Neuronal stem cell (in vitro differentiated cells): ENCODE measurements around the gene CIRBP.

ENCODE experiments used
- DNase-seq: peaks from one replicate; pipeline ENCODE4 v3.0.0-alpha.2; 2013; ENCODE audit warnings: low spot score
- H2AFZ ChIP-seq: one replicate; pipeline ENCODE4 v1.6.1; 2013; ENCODE audit warnings: mild to moderate bottlenecking, low read length, inconsistent platforms
- H2AK5ac ChIP-seq: 2 replicates; pipeline ENCODE4 v1.6.1; 2013; ENCODE audit warnings: low read depth, mild to moderate bottlenecking, inconsistent platforms, low read length, moderate library complexity, mixed read lengths
- H2BK120ac ChIP-seq: 2 replicates; pipeline ENCODE4 v1.6.1; 2013; ENCODE audit warnings: low read depth, mild to moderate bottlenecking, inconsistent platforms, low read length, moderate library complexity, mixed read lengths
- H2BK12ac ChIP-seq: one replicate; pipeline ENCODE4 v1.6.1; 2013; ENCODE audit warnings: low read length, inconsistent platforms
- H2BK15ac ChIP-seq: 2 replicates; pipeline ENCODE4 v1.6.1; 2013; ENCODE audit warnings: mild to moderate bottlenecking, low read length, inconsistent platforms, mixed read lengths
- H2BK5ac ChIP-seq: one replicate; pipeline ENCODE4 v1.6.1; 2013; ENCODE audit warnings: inconsistent platforms, mild to moderate bottlenecking, low read length, moderate library complexity
- H3K14ac ChIP-seq: one replicate; pipeline ENCODE4 v1.6.1; 2013; ENCODE audit warnings: low read length, inconsistent platforms
- H3K18ac ChIP-seq: 2 replicates; pipeline ENCODE4 v1.6.1; 2013; ENCODE audit warnings: low read length, inconsistent platforms
- H3K23ac ChIP-seq: 2 replicates; pipeline ENCODE4 v1.6.1; 2013; ENCODE audit warnings: low read depth, mild to moderate bottlenecking, mixed read lengths, low read length, inconsistent platforms; ENCODE audit not compliant: poor library complexity
- H3K27ac ChIP-seq: replicated peaks from 3 replicates; pipeline ENCODE4 v1.5.1; 2013; ENCODE audit warnings: low read length, inconsistent platforms
- H3K27me3 ChIP-seq, 3 experiments: 2 replicates each; pipeline ENCODE4 v1.6.1; 2013; ENCODE audit warnings: low read length in 3 of 3, mild to moderate bottlenecking in 2 of 3, inconsistent platforms in 1 of 3, low read depth in 1 of 3, mixed read lengths in 1 of 3, moderate library complexity in 1 of 3; ENCODE audit not compliant: control insufficient read depth in 3 of 3, insufficient read depth in 3 of 3
- H3K36me3 ChIP-seq, 2 donors: replicated peaks in 1 of 2; 2 replicates each; pipeline ENCODE4 v1.6.1; 2013; ENCODE audit warnings: low read length in 2 of 2; ENCODE audit not compliant: control insufficient read depth in 2 of 2, insufficient read depth in 2 of 2
- H3K4ac ChIP-seq: 2 replicates; pipeline ENCODE4 v1.6.1; 2013; ENCODE audit warnings: inconsistent platforms, mild to moderate bottlenecking, low read length, moderate library complexity
- H3K4me1 ChIP-seq, 2 donors: 1 replicate in 1 of 2; 2 replicates in 1 of 2; pipeline ENCODE4 v1.6.1; 2013; ENCODE audit warnings: low read length in 2 of 2, low read depth in 1 of 2; ENCODE audit not compliant: control insufficient read depth in 2 of 2, insufficient read depth in 1 of 2
- H3K4me2 ChIP-seq: one replicate; pipeline ENCODE4 v1.6.1; 2013; ENCODE audit warnings: mild to moderate bottlenecking, low read length, inconsistent platforms; ENCODE audit not compliant: insufficient read depth, poor library complexity, severe bottlenecking
- H3K4me3 ChIP-seq, 2 donors: 2 replicates each; pipeline ENCODE4 v1.5.1; 2013; ENCODE audit warnings: low read length in 2 of 2, mild to moderate bottlenecking in 2 of 2, inconsistent platforms in 1 of 2, moderate library complexity in 1 of 2
- H3K79me1 ChIP-seq: one replicate; pipeline ENCODE4 v1.6.1; 2013; ENCODE audit warnings: low read depth, mild to moderate bottlenecking, inconsistent platforms, low read length, moderate library complexity
- H3K9ac ChIP-seq: one replicate; pipeline ENCODE4 v1.6.1; 2013; ENCODE audit warnings: mild to moderate bottlenecking, low read depth, low read length, inconsistent platforms; ENCODE audit not compliant: poor library complexity
- H3K9me3 ChIP-seq, 2 donors: replicated peaks in 1 of 2; 2 replicates each; pipeline versions ENCODE3 to v1.6.1; 2013; ENCODE audit warnings: low read length in 2 of 2, mild to moderate bottlenecking in 2 of 2, inconsistent platforms in 1 of 2, low read depth in 1 of 2, mixed read lengths in 1 of 2, moderate library complexity in 1 of 2; ENCODE audit not compliant: control insufficient read depth in 2 of 2, insufficient read depth in 1 of 2
- H4K8ac ChIP-seq: one replicate; pipeline ENCODE4 v1.6.1; 2013; ENCODE audit warnings: low read depth, mild to moderate bottlenecking, inconsistent platforms, low read length, moderate library complexity
- H4K91ac ChIP-seq: one replicate; pipeline ENCODE4 v1.6.1; 2013; ENCODE audit warnings: low read length, low read depth, mild to moderate bottlenecking, inconsistent platforms; ENCODE audit not compliant: poor library complexity
- WGBS, 2 donors: extraction: QIAGEN DNeasy Blood & Tissue Kit; methylation state at CpG; one replicate each; pipeline ENCODE4 v1.1.7; 2013; ENCODE audit warnings: missing lambda C conversion rate in 2 of 2, mixed read lengths in 1 of 2; ENCODE audit not compliant: insufficient read length in 2 of 2, insufficient replicate concordance in 1 of 2; ENCODE audit errors: extremely low coverage in 2 of 2; 5-methylcytosine and 5-hydroxymethylcytosine counted together

CIRBP gene

GRCh38 chr19:1271528-1272422, 2.6 kb downstream of the CIRBP start:
- Histone ChIP-seq H3K14ac (peak overlapping the region; percentile 58), H3K9ac (peak overlapping the region; percentile 80), H2BK5ac (no peak overlapping the region), H2AK5ac (no peak overlapping the region), H3K27ac (no peak overlapping the region), H3K36me3 (peaks cover 41 to 57% of the 10 kb centered on the region in 2 donors), H3K18ac (no peak overlapping the region), H4K8ac (no peak overlapping the region), H3K4me3 (no peak overlapping the region), H4K91ac (no peak overlapping the region), H3K27me3 (peaks cover 0 to 2% (median 0%) of the 10 kb centered on the region in 3 experiments), H3K4ac (no peak overlapping the region), H3K79me1 (peaks cover 15% of the 10 kb centered on the region), H3K4me1 (peaks cover 39 to 47% of the 10 kb centered on the region in 2 donors), H2AFZ (no peak overlapping the region), H3K9me3 (no peaks in the 10 kb centered on the region), H3K23ac (peak overlapping the region; percentile 37), H3K4me2 (peak overlapping the region; percentile 31), H2BK15ac (no peak overlapping the region), H2BK12ac (no peak overlapping the region), H2BK120ac (no peak overlapping the region)
- DNase-seq, result no peak
- WGBS, 2 donors, result no CpG with 5 or more reads among the region's 37 CpGs

- Histone ChIP-seq H4K8ac (no peak overlapping the region), H3K23ac (no peak overlapping the region), H3K36me3 (peaks cover 43 to 66% of the 10 kb centered on the region in 2 donors), H2BK15ac (no peak overlapping the region), H3K27me3 (no peaks in the 10 kb centered on the region), H3K27ac (no peak overlapping the region), H4K91ac (no peak overlapping the region), H2BK5ac (no peak overlapping the region), H3K9me3 (no peaks in the 10 kb centered on the region), H3K79me1 (peaks cover 15% of the 10 kb centered on the region), H2BK12ac (no peak overlapping the region), H3K4me3 (no peak overlapping the region), H3K4me1 (peaks cover 33 to 40% of the 10 kb centered on the region in 2 donors), H3K4ac (no peak overlapping the region), H2AFZ (no peak overlapping the region), H3K14ac (no peak overlapping the region), H3K9ac (peak overlapping the region; percentile 2), H3K4me2 (no peak overlapping the region), H2AK5ac (no peak overlapping the region), H2BK120ac (no peak overlapping the region), H3K18ac (no peak overlapping the region)
- no peak for DNase-seq
- no CpG with 5 or more reads among the region's 33 CpGs for WGBS, 2 donors
Observed at GRCh38 chr19:1272423-1273262, 3.5 kb downstream of the CIRBP start.

- peaks cover 43 to 69% of the 10 kb centered on the region in 2 donors for H3K36me3 ChIP-seq
- H2BK120ac ChIP-seq, result no peak overlapping the region
- H4K8ac ChIP-seq, result no peak overlapping the region
- H3K79me1 ChIP-seq, result peaks cover 18% of the 10 kb centered on the region
- DNase-seq, result no peak
- no peak overlapping the region for H3K4me3 ChIP-seq
- H2AFZ ChIP-seq, result no peak overlapping the region
- peak overlapping the region; percentile 99 for H3K23ac ChIP-seq
- no peak overlapping the region for H2AK5ac ChIP-seq
- H3K18ac ChIP-seq, result no peak overlapping the region
- WGBS, 2 donors, result no CpG with 5 or more reads among the region's 25 CpGs
- H3K4me2 ChIP-seq, result no peak overlapping the region
- no peaks in the 10 kb centered on the region for H3K27me3 ChIP-seq
- H3K4ac ChIP-seq, result no peak overlapping the region
- H3K9me3 ChIP-seq, result no peaks in the 10 kb centered on the region
- H3K27ac ChIP-seq, result peak overlapping the region; percentile 100
- H2BK5ac ChIP-seq, result no peak overlapping the region
- H2BK15ac ChIP-seq, result no peak overlapping the region
- H4K91ac ChIP-seq, result no peak overlapping the region
- H3K14ac ChIP-seq, result no peak overlapping the region
- H3K4me1 ChIP-seq, result peaks cover 26 to 32% of the 10 kb centered on the region in 2 donors
- no peak overlapping the region for H3K9ac ChIP-seq
- H2BK12ac ChIP-seq, result no peak overlapping the region
Observed at GRCh38 chr19:1273263-1274041, 4.3 kb downstream of the CIRBP start.
